Subcutaneous adipose tissue (tissue), 4 donors: Measurements from ENCODE around the gene VHLL. TPM values are rescaled to one million over a fixed set of nuclear protein-coding genes. Genes with fewer than 3 reads are reported as not detected.

Experiments used
- CTCF ChIP-seq: fragments of 450-650 bp; IDR thresholded peaks from one replicate; pipeline ENCODE4 v1.5.1; 2016; ENCODE audit warnings: low read depth, mild to moderate bottlenecking, control low read depth, antibody characterized with exemption, moderate library complexity
- total RNA-seq, 4 donors: library from RNA; depleted of rRNA; stranded (reverse); fragments of >200 nt; gene quantifications; one replicate each; pipeline ENCODE4 v1.1.0, GENCODE V29; 2016

The VHLL gene
- total RNA-seq, 4 donors from 2014 or later, result not detected

- no peak for TF ChIP-seq CTCF
Observed at GRCh38 chr1:156281281-156281680, 17.8 kb downstream of the VHLL start.

- TF ChIP-seq CTCF, result no peak
Observed at GRCh38 chr1:156279837-156280236, 19.3 kb downstream of the VHLL start.

- TF ChIP-seq CTCF, result no peak
Observed at GRCh38 chr1:156276966-156277381, 22.1 kb downstream of the VHLL start.

GRCh38 chr1:156276532-156276931 lies 22.6 kb downstream of the VHLL start:
- no peak for TF ChIP-seq CTCF

- no peak for TF ChIP-seq CTCF
Observed at GRCh38 chr1:156270314-156270713, 28.8 kb downstream of the VHLL start.

GRCh38 chr1:156268336-156268735 lies 30.8 kb downstream of the VHLL start:
- TF ChIP-seq CTCF, result no peak

GRCh38 chr1:156266051-156266450 lies 33.1 kb downstream of the VHLL start:
- TF ChIP-seq CTCF, result no peak
